A673 (cell line): Measurements from ENCODE around the gene KRTAP5-2. TPM values are rescaled to one million over a fixed set of nuclear protein-coding genes. Genes with fewer than 3 reads are reported as not detected.
"Not testable (repeated sequence)": the region's sequence is repeated elsewhere in the genome, so short reads cannot be mapped to it uniquely, and the experiment has no call there.

ENCODE experiments used
- BruUV-seq: library from RNA; stranded (reverse); fragments of 400-500 nt; replicated peaks from 2 replicates; lab custom pipeline; 2021; lab: Mats Ljungman, UMichigan
- CTCF ChIA-PET: fragments of 300-600 bp; sonication (Branson Sonifier 250); formaldehyde crosslinking; loops from one replicate; lab custom pipeline; 2022; ENCODE audit warnings: antibody characterized with exemption; lab: Charles Lee
- POLR2A ChIA-PET: fragments of 300-600 bp; sonication (Branson Sonifier 250); formaldehyde crosslinking; loops from one replicate; lab custom pipeline; 2022; ENCODE audit warnings: antibody characterized with exemption; ENCODE audit not compliant: low non-redundant PET; lab: Charles Lee
- DNase-seq: peaks from one replicate; pipeline ENCODE4 v3.0.0-alpha.2; 2015; ENCODE audit warnings: low spot score
- H3K27ac ChIP-seq: fragments of 200-600 bp; sonication (generic); 2 replicates; pipeline ENCODE4 v1.5.1; 2016; ENCODE audit warnings: mixed run types, low read depth, mild to moderate bottlenecking, mixed read lengths, antibody characterized with exemption, low read length; ENCODE audit not compliant: poor library complexity, severe bottlenecking
- H3K27me3 ChIP-seq: fragments of 200-600 bp; sonication (generic); replicated peaks from 2 replicates; pipeline ENCODE4 v1.6.1; 2017; ENCODE audit warnings: mixed run types, low read depth, mild to moderate bottlenecking, mixed read lengths, antibody characterized with exemption, low read length; ENCODE audit not compliant: insufficient read depth, poor library complexity
- H3K36me3 ChIP-seq: fragments of 200-600 bp; sonication (generic); 2 replicates; pipeline ENCODE4 v1.6.1; 2016; ENCODE audit warnings: mixed run types, mild to moderate bottlenecking, mixed read lengths, antibody characterized with exemption, low read length; ENCODE audit not compliant: insufficient read depth, poor library complexity, severe bottlenecking
- H3K4me1 ChIP-seq: fragments of 200-600 bp; sonication (generic); 2 replicates; pipeline ENCODE4 v1.6.1; 2017; ENCODE audit warnings: mixed run types, mild to moderate bottlenecking, mixed read lengths, antibody characterized with exemption, low read length; ENCODE audit not compliant: insufficient read depth, poor library complexity, severe bottlenecking
- H3K4me3 ChIP-seq: fragments of 200-600 bp; sonication (generic); 2 replicates; pipeline ENCODE4 v1.5.1; 2016; ENCODE audit warnings: low read depth, mixed run types, mild to moderate bottlenecking, mixed read lengths, low read length; ENCODE audit not compliant: poor library complexity, severe bottlenecking
- H3K9me3 ChIP-seq: fragments of 200-600 bp; sonication (generic); 2 replicates; pipeline ENCODE4 v1.6.1; 2016; ENCODE audit warnings: mixed run types, low read depth, mild to moderate bottlenecking, mixed read lengths, antibody characterized with exemption, low read length; ENCODE audit not compliant: poor library complexity, severe bottlenecking
- CTCF ChIP-seq: fragments of 300-800, 200-600 bp; sonication (generic); conservative IDR thresholded peaks from 2 replicates; pipeline ENCODE4 v1.5.1; 2017; ENCODE audit warnings: low read depth, mild to moderate bottlenecking, antibody characterized with exemption, low read length, moderate library complexity, mixed read lengths
- EZH2 ChIP-seq: fragments of 200-600 bp; sonication (generic); IDR thresholded peaks from 2 replicates; pipeline ENCODE4 v1.6.1; 2017; ENCODE audit warnings: borderline replicate concordance, low read depth, mild to moderate bottlenecking, mixed read lengths, antibody characterized with exemption, low read length; ENCODE audit not compliant: poor library complexity, severe bottlenecking
- intact Hi-C: fragments of 100-400 bp; cut with micrococcal nuclease; formaldehyde crosslinking; loops from one replicate; pipeline ENCODE4 v1.10.0; 2022; ENCODE audit not compliant: unreplicated experiment
- total RNA-seq: library from RNA; stranded (reverse); gene quantifications from 2 replicates; pipeline ENCODE4 v1.2.3, GENCODE V29; 2021

Gene KRTAP5-2
- total RNA-seq, 1 experiment from 2014 or later = not detected

- TF ChIP-seq EZH2 (no peak), CTCF (no peak)
- ChIA-PET POLR2A (no interaction called here), CTCF (no interaction called here)
- no peak overlapping the region for H3K27ac ChIP-seq
- H3K4me1 ChIP-seq = no peaks in the 10 kb centered on the region
- intact Hi-C loops = no loop called here
- no peaks in the 10 kb centered on the region for H3K36me3 ChIP-seq
- H3K27me3 ChIP-seq = peaks cover 11% of the 10 kb centered on the region
- no peak for DNase-seq
- H3K9me3 ChIP-seq = no peaks in the 10 kb centered on the region
- BruUV-seq = no TSS peak
- no peak overlapping the region for H3K4me3 ChIP-seq
Observed at GRCh38 chr11:1600626-1601025, 2.5 kb upstream of the KRTAP5-2 start.

- H3K27me3 ChIP-seq = peaks cover 11% of the 10 kb centered on the region
- DNase-seq = no peak
- H3K27ac ChIP-seq = no peak overlapping the region
- no peaks in the 10 kb centered on the region for H3K9me3 ChIP-seq
- TF ChIP-seq EZH2 (no peak), CTCF (no peak)
- no TSS peak for BruUV-seq
- CTCF ChIA-PET = no interaction called here
- no peak overlapping the region for H3K4me3 ChIP-seq
- POLR2A ChIA-PET = no interaction called here
- H3K36me3 ChIP-seq = no peaks in the 10 kb centered on the region
- intact Hi-C loops = no loop called here
- H3K4me1 ChIP-seq = no peaks in the 10 kb centered on the region
Observed at GRCh38 chr11:1598816-1599215, 722 bp upstream of the KRTAP5-2 start.

GRCh38 chr11:1598406-1598805 lies 312 bp upstream of the KRTAP5-2 start:
- H3K36me3 ChIP-seq, H3K9me3 ChIP-seq, H3K4me1 ChIP-seq, CTCF ChIA-PET, intact Hi-C loops, DNase-seq, POLR2A ChIA-PET, BruUV-seq, H3K4me3 ChIP-seq, H3K27ac ChIP-seq: not testable (repeated sequence)
- H3K27me3 ChIP-seq = peaks cover 11% of the 10 kb centered on the region

GRCh38 chr11:1597331-1597993 lies 632 bp downstream of the KRTAP5-2 start:
- no TSS peak for BruUV-seq
- intact Hi-C loops = no loop called here
- H3K4me3 ChIP-seq = no peak overlapping the region
- TF ChIP-seq EZH2 (no peak), CTCF (no peak)
- H3K4me1 ChIP-seq = no peaks in the 10 kb centered on the region
- no peaks in the 10 kb centered on the region for H3K9me3 ChIP-seq
- no peak overlapping the region for H3K27ac ChIP-seq
- no peak for DNase-seq
- no peaks in the 10 kb centered on the region for H3K36me3 ChIP-seq
- ChIA-PET CTCF (no interaction called here), POLR2A (no interaction called here)
- peaks cover 11% of the 10 kb centered on the region for H3K27me3 ChIP-seq

GRCh38 chr11:1596576-1597121 lies 1.4 kb downstream of the KRTAP5-2 start:
- BruUV-seq, H3K4me1 ChIP-seq, intact Hi-C loops, H3K9me3 ChIP-seq, H3K36me3 ChIP-seq, CTCF ChIA-PET, POLR2A ChIA-PET, DNase-seq, H3K4me3 ChIP-seq, H3K27ac ChIP-seq, H3K27me3 ChIP-seq: not testable (repeated sequence)
